Measurements from ENCODE around the gene DAAM1. TPM values are rescaled to one million over a fixed set of nuclear protein-coding genes. Genes with fewer than 3 reads are reported as not detected.
A peak's percentile ranks its signal among the peaks of the same experiment; 100 is the strongest.

DAAM1 gene
- total RNA-seq, 1 donor from 2014 or later = 36.5 TPM

GRCh38 chr14:59273737-59274136 lies 85.3 kb downstream of the DAAM1 start:
- H3K9me3 ChIP-seq (ENCODE audit: control insufficient read depth in 3 of 3, low read length in 3 of 3) = no peaks in the 10 kb centered on the region
- H3K27ac ChIP-seq (ENCODE audit: low read depth, low read length) = no peak overlapping the region
- no peak overlapping the region for H3K9ac ChIP-seq (ENCODE audit: low read depth in 1 of 3, low read length in 3 of 3)
- H3K27me3 ChIP-seq (ENCODE audit: control insufficient read depth in 3 of 3, insufficient read depth in 3 of 3, low read length in 3 of 3) = no peaks in the 10 kb centered on the region
- no peaks in the 10 kb centered on the region for H3K36me3 ChIP-seq (ENCODE audit: control insufficient read depth in 3 of 3, insufficient read depth in 3 of 3, low read length in 3 of 3)
- H3K4me3 ChIP-seq (ENCODE audit: low read length in 3 of 3) = no peak overlapping the region
- H3K4me1 ChIP-seq (ENCODE audit: control insufficient read depth in 3 of 3, insufficient read depth in 3 of 3, low read length in 3 of 3) = peaks cover 4 to 10% (median 5%) of the 10 kb centered on the region in 3 donors

- no peak overlapping the region for H3K9ac ChIP-seq (ENCODE audit: low read depth in 1 of 3, low read length in 3 of 3)
- no peaks in the 10 kb centered on the region for H3K36me3 ChIP-seq (ENCODE audit: control insufficient read depth in 3 of 3, insufficient read depth in 3 of 3, low read length in 3 of 3)
- peak overlapping the region; percentile 37 for H3K27ac ChIP-seq (ENCODE audit: low read depth, low read length)
- no peak overlapping the region for H3K4me3 ChIP-seq (ENCODE audit: low read length in 3 of 3)
- H3K27me3 ChIP-seq (ENCODE audit: control insufficient read depth in 3 of 3, insufficient read depth in 3 of 3, low read length in 3 of 3) = no peaks in the 10 kb centered on the region
- H3K4me1 ChIP-seq (ENCODE audit: control insufficient read depth in 3 of 3, insufficient read depth in 3 of 3, low read length in 3 of 3) = peaks cover 4 to 10% (median 5%) of the 10 kb centered on the region in 3 donors
- H3K9me3 ChIP-seq (ENCODE audit: control insufficient read depth in 3 of 3, low read length in 3 of 3) = no peaks in the 10 kb centered on the region
These were observed 86.5 kb downstream of the DAAM1 start for GRCh38 chr14:59274991-59275391.

GRCh38 chr14:59275668-59276067 lies 87.2 kb downstream of the DAAM1 start:
- H3K36me3 ChIP-seq (ENCODE audit: control insufficient read depth in 3 of 3, insufficient read depth in 3 of 3, low read length in 3 of 3) = no peaks in the 10 kb centered on the region
- H3K9ac ChIP-seq (ENCODE audit: low read depth in 1 of 3, low read length in 3 of 3) = no peak overlapping the region
- no peaks in the 10 kb centered on the region for H3K27me3 ChIP-seq (ENCODE audit: control insufficient read depth in 3 of 3, insufficient read depth in 3 of 3, low read length in 3 of 3)
- no peaks in the 10 kb centered on the region for H3K9me3 ChIP-seq (ENCODE audit: control insufficient read depth in 3 of 3, low read length in 3 of 3)
- H3K4me3 ChIP-seq (ENCODE audit: low read length in 3 of 3) = no peak overlapping the region
- no peak overlapping the region for H3K27ac ChIP-seq (ENCODE audit: low read depth, low read length)
- H3K4me1 ChIP-seq (ENCODE audit: control insufficient read depth in 3 of 3, insufficient read depth in 3 of 3, low read length in 3 of 3) = peaks cover 4 to 10% (median 5%) of the 10 kb centered on the region in 3 donors

GRCh38 chr14:59276235-59276634 lies 87.8 kb downstream of the DAAM1 start:
- no peaks in the 10 kb centered on the region for H3K36me3 ChIP-seq (ENCODE audit: control insufficient read depth in 3 of 3, insufficient read depth in 3 of 3, low read length in 3 of 3)
- no peak overlapping the region for H3K27ac ChIP-seq (ENCODE audit: low read depth, low read length)
- no peak overlapping the region for H3K4me3 ChIP-seq (ENCODE audit: low read length in 3 of 3)
- H3K27me3 ChIP-seq (ENCODE audit: control insufficient read depth in 3 of 3, insufficient read depth in 3 of 3, low read length in 3 of 3) = no peaks in the 10 kb centered on the region
- H3K9ac ChIP-seq (ENCODE audit: low read depth in 1 of 3, low read length in 3 of 3) = no peak overlapping the region
- peaks cover 4 to 10% (median 5%) of the 10 kb centered on the region in 3 donors for H3K4me1 ChIP-seq (ENCODE audit: control insufficient read depth in 3 of 3, insufficient read depth in 3 of 3, low read length in 3 of 3)
- H3K9me3 ChIP-seq (ENCODE audit: control insufficient read depth in 3 of 3, low read length in 3 of 3) = no peaks in the 10 kb centered on the region

GRCh38 chr14:59277659-59278058 lies 89.2 kb downstream of the DAAM1 start:
- Histone ChIP-seq H3K27ac (ENCODE audit: low read depth, low read length) (no peak overlapping the region), H3K4me3 (ENCODE audit: low read length in 3 of 3) (no peak overlapping the region), H3K9ac (ENCODE audit: low read depth in 1 of 3, low read length in 3 of 3) (no peak overlapping the region), H3K36me3 (ENCODE audit: control insufficient read depth in 3 of 3, insufficient read depth in 3 of 3, low read length in 3 of 3) (no peaks in the 10 kb centered on the region), H3K27me3 (ENCODE audit: control insufficient read depth in 3 of 3, insufficient read depth in 3 of 3, low read length in 3 of 3) (no peaks in the 10 kb centered on the region), H3K4me1 (ENCODE audit: control insufficient read depth in 3 of 3, insufficient read depth in 3 of 3, low read length in 3 of 3) (peaks cover 4 to 10% (median 5%) of the 10 kb centered on the region in 3 donors), H3K9me3 (ENCODE audit: control insufficient read depth in 3 of 3, low read length in 3 of 3) (no peaks in the 10 kb centered on the region)

GRCh38 chr14:59278111-59278510 lies 89.6 kb downstream of the DAAM1 start:
- Histone ChIP-seq H3K4me3 (ENCODE audit: low read length in 3 of 3) (no peak overlapping the region), H3K27me3 (ENCODE audit: control insufficient read depth in 3 of 3, insufficient read depth in 3 of 3, low read length in 3 of 3) (no peaks in the 10 kb centered on the region), H3K9me3 (ENCODE audit: control insufficient read depth in 3 of 3, low read length in 3 of 3) (no peaks in the 10 kb centered on the region), H3K9ac (ENCODE audit: low read depth in 1 of 3, low read length in 3 of 3) (no peak overlapping the region), H3K27ac (ENCODE audit: low read depth, low read length) (no peak overlapping the region), H3K4me1 (ENCODE audit: control insufficient read depth in 3 of 3, insufficient read depth in 3 of 3, low read length in 3 of 3) (peaks cover 4 to 10% (median 5%) of the 10 kb centered on the region in 3 donors), H3K36me3 (ENCODE audit: control insufficient read depth in 3 of 3, insufficient read depth in 3 of 3, low read length in 3 of 3) (no peaks in the 10 kb centered on the region)

- Histone ChIP-seq H3K9me3 (ENCODE audit: control insufficient read depth in 3 of 3, low read length in 3 of 3) (peaks cover 0 to 2% (median 0%) of the 10 kb centered on the region in 3 donors), H3K27ac (ENCODE audit: low read depth, low read length) (no peak overlapping the region), H3K4me1 (ENCODE audit: control insufficient read depth in 3 of 3, insufficient read depth in 3 of 3, low read length in 3 of 3) (peaks cover 0 to 11% (median 7%) of the 10 kb centered on the region in 3 donors), H3K36me3 (ENCODE audit: control insufficient read depth in 3 of 3, insufficient read depth in 3 of 3, low read length in 3 of 3) (no peaks in the 10 kb centered on the region), H3K4me3 (ENCODE audit: low read length in 3 of 3) (no peak overlapping the region), H3K9ac (ENCODE audit: low read depth in 1 of 3, low read length in 3 of 3) (no peak overlapping the region), H3K27me3 (ENCODE audit: control insufficient read depth in 3 of 3, insufficient read depth in 3 of 3, low read length in 3 of 3) (no peaks in the 10 kb centered on the region)
These were observed 92.5 kb downstream of the DAAM1 start for GRCh38 chr14:59280961-59281360.

GRCh38 chr14:59281609-59282377 lies 93.3 kb downstream of the DAAM1 start:
- no peaks in the 10 kb centered on the region for H3K27me3 ChIP-seq (ENCODE audit: control insufficient read depth in 3 of 3, insufficient read depth in 3 of 3, low read length in 3 of 3)
- H3K36me3 ChIP-seq (ENCODE audit: control insufficient read depth in 3 of 3, insufficient read depth in 3 of 3, low read length in 3 of 3) = no peaks in the 10 kb centered on the region
- H3K4me3 ChIP-seq (ENCODE audit: low read length in 3 of 3) = no peak overlapping the region
- H3K27ac ChIP-seq (ENCODE audit: low read depth, low read length) = no peak overlapping the region
- H3K4me1 ChIP-seq (ENCODE audit: control insufficient read depth in 3 of 3, insufficient read depth in 3 of 3, low read length in 3 of 3) = peaks cover 0 to 11% (median 7%) of the 10 kb centered on the region in 3 donors
- peaks cover 0 to 2% (median 0%) of the 10 kb centered on the region in 3 donors for H3K9me3 ChIP-seq (ENCODE audit: control insufficient read depth in 3 of 3, low read length in 3 of 3)
- no peak overlapping the region for H3K9ac ChIP-seq (ENCODE audit: low read depth in 1 of 3, low read length in 3 of 3)

GRCh38 chr14:59282378-59282765 lies 93.9 kb downstream of the DAAM1 start:
- no peaks in the 10 kb centered on the region for H3K36me3 ChIP-seq (ENCODE audit: control insufficient read depth in 3 of 3, insufficient read depth in 3 of 3, low read length in 3 of 3)
- peaks cover 0 to 2% (median 0%) of the 10 kb centered on the region in 3 donors for H3K9me3 ChIP-seq (ENCODE audit: control insufficient read depth in 3 of 3, low read length in 3 of 3)
- no peak overlapping the region for H3K9ac ChIP-seq (ENCODE audit: low read depth in 1 of 3, low read length in 3 of 3)
- H3K27ac ChIP-seq (ENCODE audit: low read depth, low read length) = no peak overlapping the region
- H3K4me1 ChIP-seq (ENCODE audit: control insufficient read depth in 3 of 3, insufficient read depth in 3 of 3, low read length in 3 of 3) = peaks cover 0 to 11% (median 7%) of the 10 kb centered on the region in 3 donors
- H3K4me3 ChIP-seq (ENCODE audit: low read length in 3 of 3) = no peak overlapping the region
- H3K27me3 ChIP-seq (ENCODE audit: control insufficient read depth in 3 of 3, insufficient read depth in 3 of 3, low read length in 3 of 3) = no peaks in the 10 kb centered on the region

GRCh38 chr14:59283361-59283760 lies 94.9 kb downstream of the DAAM1 start:
- no peaks in the 10 kb centered on the region for H3K27me3 ChIP-seq (ENCODE audit: control insufficient read depth in 3 of 3, insufficient read depth in 3 of 3, low read length in 3 of 3)
- H3K4me1 ChIP-seq (ENCODE audit: control insufficient read depth in 3 of 3, insufficient read depth in 3 of 3, low read length in 3 of 3) = peaks cover 0 to 11% (median 7%) of the 10 kb centered on the region in 3 donors
- peaks cover 0 to 2% (median 0%) of the 10 kb centered on the region in 3 donors for H3K9me3 ChIP-seq (ENCODE audit: control insufficient read depth in 3 of 3, low read length in 3 of 3)
- H3K9ac ChIP-seq (ENCODE audit: low read depth in 1 of 3, low read length in 3 of 3) = no peak overlapping the region
- no peak overlapping the region for H3K27ac ChIP-seq (ENCODE audit: low read depth, low read length)
- H3K36me3 ChIP-seq (ENCODE audit: control insufficient read depth in 3 of 3, insufficient read depth in 3 of 3, low read length in 3 of 3) = no peaks in the 10 kb centered on the region
- H3K4me3 ChIP-seq (ENCODE audit: low read length in 3 of 3) = no peak overlapping the region
